ENCODE data around the gene IL4R.
"Not testable (repeated sequence)": the region's sequence is repeated elsewhere in the genome, so short reads cannot be mapped to it uniquely, and the experiment has no call there.

The IL4R gene

DNA sequence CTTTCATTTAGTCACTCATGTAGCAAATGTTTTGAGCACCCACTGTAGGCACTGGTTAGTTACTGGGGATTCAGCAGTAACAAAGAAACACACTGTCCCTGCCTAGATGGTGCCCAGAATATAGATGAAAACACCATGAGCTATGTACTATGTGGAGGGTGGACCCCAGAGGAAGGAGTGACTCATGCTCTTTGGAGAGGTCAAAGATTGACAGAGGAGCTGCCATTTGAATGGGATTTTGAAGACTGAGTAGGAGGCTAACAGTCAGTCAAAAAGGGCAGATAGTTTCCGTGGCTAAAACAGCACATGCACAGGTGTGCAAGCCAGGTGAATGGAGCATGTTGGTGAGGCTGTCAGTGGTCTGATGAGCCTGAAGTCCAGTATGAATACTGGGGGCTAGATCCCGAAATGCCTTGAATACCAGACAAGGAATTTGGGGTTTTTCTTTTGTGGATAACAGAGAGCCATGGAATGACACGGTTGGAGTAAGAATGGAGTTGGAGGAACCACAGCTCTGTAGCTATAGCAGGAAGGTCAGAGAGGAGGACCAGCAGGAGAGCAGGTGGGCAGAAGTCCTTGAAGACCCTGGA lies 94.3 kb downstream of the IL4R start:
- DNase-seq, result no peak

DNA sequence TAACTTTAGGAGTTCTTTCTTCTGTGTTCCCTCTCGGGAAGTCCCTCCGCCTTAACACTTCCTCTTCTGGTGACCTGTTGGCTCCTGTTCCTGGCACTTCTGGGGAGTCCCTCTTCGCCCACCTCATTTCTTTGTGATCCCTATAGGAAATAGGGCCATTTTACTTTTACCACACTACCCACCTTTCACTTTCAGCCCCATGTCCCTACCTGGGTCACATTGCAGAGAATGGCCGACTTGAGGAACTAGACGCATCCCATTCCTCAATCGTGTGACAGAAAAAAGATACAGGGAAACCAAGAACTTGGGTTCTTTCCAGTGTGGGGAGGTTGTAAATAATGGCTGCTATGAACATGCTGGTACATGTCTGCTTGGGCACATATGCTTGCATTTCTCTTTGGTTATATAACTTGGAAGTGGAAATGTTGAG lies 94.8 kb downstream of the IL4R start:
- DNase-seq, result no peak

DNA sequence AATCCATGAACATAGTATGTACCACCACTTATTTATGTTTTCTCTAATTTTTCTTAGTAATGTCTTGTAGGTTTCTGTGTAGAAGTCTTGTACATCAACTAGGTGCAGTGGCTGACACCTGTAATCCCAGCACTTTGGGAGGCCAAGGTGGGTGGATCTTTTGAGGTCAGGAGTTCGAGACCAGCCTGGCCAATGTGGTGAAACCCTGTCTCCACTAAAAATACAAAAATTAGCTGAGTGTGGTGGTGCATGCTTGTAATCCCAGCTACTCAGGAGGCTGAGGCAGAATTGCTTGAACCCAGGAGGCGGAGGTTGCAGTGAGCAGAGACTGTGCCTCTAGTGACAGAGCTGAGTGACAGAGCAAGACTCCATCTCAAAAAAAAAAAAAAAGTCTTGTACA lies 96.2 kb downstream of the IL4R start:
- DNase-seq, result not testable (repeated sequence)

DNA sequence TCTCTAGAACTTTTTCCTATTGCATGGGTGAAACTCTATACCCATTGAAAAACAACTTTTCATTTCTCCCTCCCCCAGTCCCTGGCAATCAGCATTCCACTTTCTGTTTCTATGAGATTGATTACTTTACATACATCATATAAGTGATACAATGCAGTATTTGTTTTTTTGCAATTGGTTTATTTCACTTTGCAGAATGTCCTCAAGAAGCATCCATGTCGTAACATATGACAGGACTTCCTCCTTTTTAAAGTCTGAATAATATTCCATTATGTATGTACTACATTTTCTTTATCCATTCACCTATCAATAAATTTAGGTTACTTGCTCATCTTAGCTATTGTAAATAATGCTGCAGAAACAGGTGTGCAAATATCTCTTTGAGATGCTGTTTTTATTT lies 97.0 kb downstream of the IL4R start:
- no peak for DNase-seq

DNA sequence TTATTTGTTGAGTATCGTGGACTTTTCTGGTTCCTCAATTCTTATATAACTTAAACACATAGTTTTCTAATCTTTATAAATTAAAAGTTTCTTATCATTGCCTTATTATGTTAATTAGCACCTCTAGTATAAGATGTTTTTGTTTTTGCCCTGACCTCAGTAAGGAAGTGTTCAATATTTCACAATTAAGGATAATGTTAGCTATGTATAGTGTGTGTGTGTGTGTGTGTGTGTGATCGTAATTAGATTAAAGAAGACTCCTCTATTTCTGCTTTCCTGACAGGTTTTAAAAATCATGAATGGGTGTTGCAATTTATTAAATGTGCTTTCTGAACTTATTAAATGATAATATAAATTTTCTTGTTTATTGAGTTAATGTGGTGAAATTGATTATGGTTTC lies 100.2 kb downstream of the IL4R start:
- DNase-seq, result no peak
